ENCODE data around the gene SEMA3F.
A peak's percentile ranks its signal among the peaks of the same experiment; 100 is the strongest.

Gene SEMA3F

GRCh38 chr3:50124800-50125178, 30.3 kb upstream of the SEMA3F start:
- CTCF ChIA-PET: no interaction called here
- no peaks in the 10 kb centered on the region for H3K9me3 Mint-ChIP-seq
- no peaks in the 10 kb centered on the region for H3K4me1 Mint-ChIP-seq
- H3K27me3 Mint-ChIP-seq: peaks cover 3% of the 10 kb centered on the region
- H3K36me3 Mint-ChIP-seq: peaks cover 3% of the 10 kb centered on the region
- DNase-seq: no peak
- H3K4me3 Mint-ChIP-seq: no peak overlapping the region
- peak overlapping the region; percentile 28 for H3K27ac Mint-ChIP-seq

GRCh38 chr3:50125541-50126286, 29.4 kb upstream of the SEMA3F start:
- H3K4me3 Mint-ChIP-seq: no peak overlapping the region
- DNase-seq: peak; percentile 20
- peaks cover 1% of the 10 kb centered on the region for H3K36me3 Mint-ChIP-seq
- H3K27me3 Mint-ChIP-seq: peaks cover 6% of the 10 kb centered on the region
- H3K27ac Mint-ChIP-seq: no peak overlapping the region
- no peaks in the 10 kb centered on the region for H3K4me1 Mint-ChIP-seq
- no peaks in the 10 kb centered on the region for H3K9me3 Mint-ChIP-seq
- CTCF ChIA-PET: no interaction called here

GRCh38 chr3:50126287-50127211, 28.6 kb upstream of the SEMA3F start:
- Mint-ChIP-seq H3K4me3 (no peak overlapping the region), H3K36me3 (peaks cover 1% of the 10 kb centered on the region), H3K27ac (no peak overlapping the region), H3K27me3 (peaks cover 6% of the 10 kb centered on the region), H3K4me1 (no peaks in the 10 kb centered on the region), H3K9me3 (no peaks in the 10 kb centered on the region)
- CTCF ChIA-PET: interaction anchor here (1.5 kb wide), 1 partner anchor 10 kb away, joined by 3 read pairs; no protein-coding TSS in a partner anchor
- no peak for DNase-seq

GRCh38 chr3:50127251-50127691, 27.9 kb upstream of the SEMA3F start:
- CTCF ChIA-PET: interaction anchor here (1.5 kb wide), 1 partner anchor 9 kb away, joined by 3 read pairs; no protein-coding TSS in a partner anchor
- no peaks in the 10 kb centered on the region for H3K36me3 Mint-ChIP-seq
- no peaks in the 10 kb centered on the region for H3K4me1 Mint-ChIP-seq
- no peak overlapping the region for H3K27ac Mint-ChIP-seq
- peaks cover 9% of the 10 kb centered on the region for H3K27me3 Mint-ChIP-seq
- H3K4me3 Mint-ChIP-seq: no peak overlapping the region
- no peak for DNase-seq
- no peaks in the 10 kb centered on the region for H3K9me3 Mint-ChIP-seq

GRCh38 chr3:50128001-50128400, 27.1 kb upstream of the SEMA3F start:
- Mint-ChIP-seq H3K27ac (no peak overlapping the region), H3K4me1 (no peaks in the 10 kb centered on the region), H3K9me3 (no peaks in the 10 kb centered on the region), H3K36me3 (no peaks in the 10 kb centered on the region), H3K27me3 (peaks cover 15% of the 10 kb centered on the region), H3K4me3 (no peak overlapping the region)
- DNase-seq: no peak
- CTCF ChIA-PET: interaction anchor here (1.4 to 1.5 kb wide), 2 partner anchors 7 to 8 kb away, joined by 3 read pairs; no protein-coding TSS in a partner anchor

- H3K4me1 Mint-ChIP-seq: no peaks in the 10 kb centered on the region
- H3K27me3 Mint-ChIP-seq: peaks cover 38% of the 10 kb centered on the region
- no peak overlapping the region for H3K27ac Mint-ChIP-seq
- CTCF ChIA-PET: no interaction called here
- H3K36me3 Mint-ChIP-seq: no peaks in the 10 kb centered on the region
- no peak for DNase-seq
- H3K4me3 Mint-ChIP-seq: no peak overlapping the region
- no peaks in the 10 kb centered on the region for H3K9me3 Mint-ChIP-seq
These were observed 24.7 kb upstream of the SEMA3F start for GRCh38 chr3:50130436-50130835.

- no peak for DNase-seq
- Mint-ChIP-seq H3K27ac (no peak overlapping the region), H3K27me3 (peaks cover 57% of the 10 kb centered on the region), H3K4me1 (no peaks in the 10 kb centered on the region), H3K9me3 (no peaks in the 10 kb centered on the region), H3K4me3 (no peak overlapping the region), H3K36me3 (no peaks in the 10 kb centered on the region)
- CTCF ChIA-PET: interaction anchor here (0.8 to 1.4 kb wide), 2 partner anchors 10 to 62 kb away, joined by 3 read pairs; no protein-coding TSS in a partner anchor
These were observed 22.5 kb upstream of the SEMA3F start for GRCh38 chr3:50132421-50133282.

- no peaks in the 10 kb centered on the region for H3K36me3 Mint-ChIP-seq
- CTCF ChIA-PET: interaction anchor here (0.8 to 1.4 kb wide), 2 partner anchors 11 to 62 kb away, joined by 3 read pairs; no protein-coding TSS in a partner anchor
- H3K27me3 Mint-ChIP-seq: peaks cover 63% of the 10 kb centered on the region
- no peaks in the 10 kb centered on the region for H3K9me3 Mint-ChIP-seq
- DNase-seq: no peak
- H3K27ac Mint-ChIP-seq: no peak overlapping the region
- peaks cover 2% of the 10 kb centered on the region for H3K4me1 Mint-ChIP-seq
- no peak overlapping the region for H3K4me3 Mint-ChIP-seq
These were observed 21.9 kb upstream of the SEMA3F start for GRCh38 chr3:50133283-50133615.

- CTCF ChIA-PET: interaction anchor here (1.3 to 1.4 kb wide), 2 partner anchors 11 to 60 kb away, joined by 3 to 4 read pairs; no protein-coding TSS in a partner anchor
- Mint-ChIP-seq H3K27ac (no peak overlapping the region), H3K9me3 (no peaks in the 10 kb centered on the region)
These were observed 20.8 kb upstream of the SEMA3F start for GRCh38 chr3:50134367-50134766.

GRCh38 chr3:50135964-50136363, 19.2 kb upstream of the SEMA3F start:
- Mint-ChIP-seq H3K4me1 (peaks cover 11% of the 10 kb centered on the region), H3K4me3 (no peak overlapping the region), H3K9me3 (no peaks in the 10 kb centered on the region), H3K27ac (no peak overlapping the region), H3K27me3 (peaks cover 75% of the 10 kb centered on the region), H3K36me3 (no peaks in the 10 kb centered on the region)
- no peak for DNase-seq
- CTCF ChIA-PET: interaction anchor here (1.1 to 1.6 kb wide), 4 partner anchors 9 to 90 kb away, joined by 3 to 4 read pairs (median 4); no protein-coding TSS in a partner anchor

More at GRCh38 chr3:50134367-50134766, 20.8 kb upstream of the SEMA3F start:
- Mint-ChIP-seq H3K4me1 (peaks cover 11% of the 10 kb centered on the region), H3K4me3 (no peak overlapping the region), H3K27me3 (peaks cover 69% of the 10 kb centered on the region), H3K36me3 (no peaks in the 10 kb centered on the region)
- DNase-seq: no peak

- Mint-ChIP-seq H3K4me3 (no peak overlapping the region), H3K27ac (no peak overlapping the region), H3K36me3 (no peaks in the 10 kb centered on the region), H3K9me3 (no peaks in the 10 kb centered on the region), H3K27me3 (peaks cover 81% of the 10 kb centered on the region), H3K4me1 (peaks cover 11% of the 10 kb centered on the region)
- CTCF ChIA-PET: interaction anchor here (1.1 to 1.6 kb wide), 4 partner anchors 10 to 89 kb away, joined by 3 to 4 read pairs (median 4); no protein-coding TSS in a partner anchor
- no peak for DNase-seq
These were observed 18.3 kb upstream of the SEMA3F start for GRCh38 chr3:50136714-50137405.

GRCh38 chr3:50137531-50137930, 17.6 kb upstream of the SEMA3F start:
- H3K4me3 Mint-ChIP-seq: no peak overlapping the region
- DNase-seq: no peak
- peaks cover 11% of the 10 kb centered on the region for H3K4me1 Mint-ChIP-seq
- H3K27ac Mint-ChIP-seq: no peak overlapping the region
- H3K36me3 Mint-ChIP-seq: no peaks in the 10 kb centered on the region
- peaks cover 86% of the 10 kb centered on the region for H3K27me3 Mint-ChIP-seq
- CTCF ChIA-PET: interaction anchor here (1.3 kb wide), 1 partner anchor 88 kb away, joined by 3 read pairs; no protein-coding TSS in a partner anchor
- H3K9me3 Mint-ChIP-seq: no peaks in the 10 kb centered on the region
